IPS-20b (cell line): Measurements from ENCODE around the gene ARPC2.

Experiments
- H3K27ac ChIP-seq: one replicate; pipeline ENCODE4 v1.5.1; 2013; ENCODE audit warnings: low read length
- H3K27me3 ChIP-seq: 2 replicates; pipeline ENCODE4 v1.6.1; 2013; ENCODE audit warnings: mild to moderate bottlenecking, low read length, inconsistent platforms; ENCODE audit not compliant: insufficient read depth
- H3K36me3 ChIP-seq: 2 replicates; pipeline ENCODE4 v1.6.1; 2013; ENCODE audit warnings: low read depth, mild to moderate bottlenecking, inconsistent platforms, low read length, moderate library complexity; ENCODE audit not compliant: insufficient read depth
- H3K4me1 ChIP-seq: 2 replicates; pipeline ENCODE4 v1.6.1; 2013; ENCODE audit warnings: mild to moderate bottlenecking, control low read depth, inconsistent platforms, low read length, moderate library complexity; ENCODE audit not compliant: insufficient read depth
- H3K4me3 ChIP-seq: 2 replicates; pipeline ENCODE4 v1.5.1; 2013; ENCODE audit warnings: mild to moderate bottlenecking, low read length, inconsistent platforms
- H3K9ac ChIP-seq: 2 replicates; pipeline ENCODE4 v1.6.1; 2013; ENCODE audit warnings: low read depth, mild to moderate bottlenecking, inconsistent platforms, low read length, moderate library complexity
- H3K9me3 ChIP-seq: 2 replicates; pipeline ENCODE4 v1.6.1; 2013; ENCODE audit warnings: mild to moderate bottlenecking, low read depth, low read length, inconsistent platforms; ENCODE audit not compliant: insufficient read depth

ARPC2 gene

GRCh38 chr2:218218268-218219185, 1.5 kb downstream of the ARPC2 start:
- Histone ChIP-seq H3K4me1 (peaks cover 15% of the 10 kb centered on the region), H3K9me3 (no peaks in the 10 kb centered on the region), H3K27me3 (no peaks in the 10 kb centered on the region), H3K9ac (peak overlapping the region; percentile 93), H3K4me3 (peak overlapping the region; percentile 99), H3K36me3 (peaks cover 24% of the 10 kb centered on the region), H3K27ac (peak overlapping the region; percentile 14)

- Histone ChIP-seq H3K4me1 (peaks cover 15% of the 10 kb centered on the region), H3K4me3 (0 out of 2 replicates have a peak overlapping the region, but pooled peaks have one; percentile 99), H3K27ac (no peak overlapping the region), H3K9me3 (no peaks in the 10 kb centered on the region), H3K27me3 (no peaks in the 10 kb centered on the region), H3K9ac (peak overlapping the region; percentile 45; the same call in 1 of the 2 replicates), H3K36me3 (peaks cover 37% of the 10 kb centered on the region)
Observed at GRCh38 chr2:218219934-218220333, 2.9 kb downstream of the ARPC2 start.

- Histone ChIP-seq H3K4me1 (peaks cover 15% of the 10 kb centered on the region), H3K9ac (no peak overlapping the region), H3K9me3 (no peaks in the 10 kb centered on the region), H3K36me3 (peaks cover 48% of the 10 kb centered on the region), H3K27me3 (no peaks in the 10 kb centered on the region), H3K27ac (no peak overlapping the region), H3K4me3 (no peak overlapping the region)
Observed at GRCh38 chr2:218221000-218221399, 4.0 kb downstream of the ARPC2 start.

- peaks cover 15% of the 10 kb centered on the region for H3K4me1 ChIP-seq
Observed at GRCh38 chr2:218223046-218223445, 6.1 kb downstream of the ARPC2 start.

GRCh38 chr2:218224186-218224585, 7.2 kb downstream of the ARPC2 start:
- Histone ChIP-seq H3K9me3 (no peaks in the 10 kb centered on the region), H3K27me3 (no peaks in the 10 kb centered on the region), H3K27ac (no peak overlapping the region), H3K4me1 (peaks cover 7% of the 10 kb centered on the region), H3K4me3 (no peak overlapping the region), H3K9ac (no peak overlapping the region), H3K36me3 (peaks cover 80% of the 10 kb centered on the region)

More at GRCh38 chr2:218223046-218223445, 6.1 kb downstream of the ARPC2 start:
- Histone ChIP-seq H3K27me3 (no peaks in the 10 kb centered on the region), H3K9me3 (no peaks in the 10 kb centered on the region), H3K27ac (no peak overlapping the region), H3K36me3 (peaks cover 68% of the 10 kb centered on the region), H3K4me3 (no peak overlapping the region), H3K9ac (no peak overlapping the region)

- Histone ChIP-seq H3K9ac (no peak overlapping the region), H3K27ac (no peak overlapping the region), H3K4me1 (no peaks in the 10 kb centered on the region; the same call in 1 of the 2 replicates), H3K36me3 (peaks cover 93% of the 10 kb centered on the region), H3K4me3 (no peak overlapping the region), H3K27me3 (no peaks in the 10 kb centered on the region), H3K9me3 (no peaks in the 10 kb centered on the region)
Observed at GRCh38 chr2:218226903-218227302, 9.9 kb downstream of the ARPC2 start.

- Histone ChIP-seq H3K9ac (no peak overlapping the region), H3K4me3 (no peak overlapping the region), H3K4me1 (no peaks in the 10 kb centered on the region), H3K27me3 (no peaks in the 10 kb centered on the region), H3K27ac (no peak overlapping the region), H3K9me3 (no peaks in the 10 kb centered on the region), H3K36me3 (peaks cover 97% of the 10 kb centered on the region)
Observed at GRCh38 chr2:218228366-218229090, 11.5 kb downstream of the ARPC2 start.

- Histone ChIP-seq H3K9ac (no peak overlapping the region), H3K27ac (no peak overlapping the region), H3K9me3 (no peaks in the 10 kb centered on the region), H3K27me3 (no peaks in the 10 kb centered on the region), H3K36me3 (peaks cover 97% of the 10 kb centered on the region), H3K4me3 (no peak overlapping the region), H3K4me1 (no peaks in the 10 kb centered on the region)
Observed at GRCh38 chr2:218229239-218229638, 12.2 kb downstream of the ARPC2 start.

- H3K4me1 ChIP-seq, result no peaks in the 10 kb centered on the region
- H3K27ac ChIP-seq, result no peak overlapping the region
- H3K36me3 ChIP-seq, result peaks cover 97% of the 10 kb centered on the region
- no peak overlapping the region for H3K9ac ChIP-seq
- no peak overlapping the region for H3K4me3 ChIP-seq
- H3K27me3 ChIP-seq, result no peaks in the 10 kb centered on the region
- no peaks in the 10 kb centered on the region for H3K9me3 ChIP-seq
Observed at GRCh38 chr2:218229851-218230250, 12.9 kb downstream of the ARPC2 start.

- H3K27ac ChIP-seq, result no peak overlapping the region
- H3K9ac ChIP-seq, result no peak overlapping the region
- H3K9me3 ChIP-seq, result no peaks in the 10 kb centered on the region
- H3K4me1 ChIP-seq, result no peaks in the 10 kb centered on the region
- no peaks in the 10 kb centered on the region for H3K27me3 ChIP-seq
- no peak overlapping the region for H3K4me3 ChIP-seq
- H3K36me3 ChIP-seq, result peaks cover 97% of the 10 kb centered on the region
Observed at GRCh38 chr2:218230882-218231281, 13.9 kb downstream of the ARPC2 start.

GRCh38 chr2:218233543-218233942, 16.6 kb downstream of the ARPC2 start:
- Histone ChIP-seq H3K4me1 (no peaks in the 10 kb centered on the region), H3K9ac (no peak overlapping the region), H3K27ac (no peak overlapping the region), H3K9me3 (no peaks in the 10 kb centered on the region), H3K4me3 (no peak overlapping the region), H3K36me3 (peaks cover 97% of the 10 kb centered on the region), H3K27me3 (no peaks in the 10 kb centered on the region)
